Activated naive CD4-positive, alpha-beta T cell treated with anti-CD3 and anti-CD28 coated beads for 36 hours (primary cell): ENCODE measurements around the gene PSTK. TPM values are rescaled to one million over a fixed set of nuclear protein-coding genes. Genes with fewer than 3 reads are reported as not detected.

Source experiments
- CTCF ChIA-PET: fragments of 350-600 bp; sonication (Branson Sonifier 250); formaldehyde crosslinking; loops from one replicate; lab custom pipeline; 2021; ENCODE audit warnings: antibody characterized with exemption; lab: Charles Lee
- DNase-seq: peaks from one replicate; pipeline ENCODE4 v3.0.0-alpha.2; 2020
- H3K27ac Mint-ChIP-seq: one replicate; pipeline ENCODE4 v1.8.0; 2021; ENCODE audit warnings: mild to moderate bottlenecking, mixed read lengths
- H3K27me3 Mint-ChIP-seq: one replicate; pipeline ENCODE4 v1.8.0; 2021; ENCODE audit warnings: low read depth, mixed read lengths
- H3K36me3 Mint-ChIP-seq: one replicate; pipeline ENCODE4 v1.8.0; 2021; ENCODE audit warnings: low read depth, mixed read lengths
- H3K4me1 Mint-ChIP-seq: one replicate; pipeline ENCODE4 v1.8.0; 2021; ENCODE audit warnings: low read depth, mixed read lengths
- H3K4me3 Mint-ChIP-seq: one replicate; pipeline ENCODE4 v1.8.0; 2021; ENCODE audit warnings: mild to moderate bottlenecking, moderate library complexity, mixed read lengths
- H3K9me3 Mint-ChIP-seq: one replicate; pipeline ENCODE4 v1.8.0; 2021; ENCODE audit warnings: mixed read lengths
- intact Hi-C: fragments of 100-400 bp; cut with micrococcal nuclease; formaldehyde crosslinking; loops from one replicate; pipeline ENCODE4 v1.15.1; 2023
- total RNA-seq, 2 experiments: library from RNA; stranded (reverse); gene quantifications; one replicate each; pipeline ENCODE4 v1.2.3, GENCODE V29; 2021

Gene PSTK
- total RNA-seq, 2 experiments from 2014 or later = 3.9 to 4.2 TPM

DNA sequence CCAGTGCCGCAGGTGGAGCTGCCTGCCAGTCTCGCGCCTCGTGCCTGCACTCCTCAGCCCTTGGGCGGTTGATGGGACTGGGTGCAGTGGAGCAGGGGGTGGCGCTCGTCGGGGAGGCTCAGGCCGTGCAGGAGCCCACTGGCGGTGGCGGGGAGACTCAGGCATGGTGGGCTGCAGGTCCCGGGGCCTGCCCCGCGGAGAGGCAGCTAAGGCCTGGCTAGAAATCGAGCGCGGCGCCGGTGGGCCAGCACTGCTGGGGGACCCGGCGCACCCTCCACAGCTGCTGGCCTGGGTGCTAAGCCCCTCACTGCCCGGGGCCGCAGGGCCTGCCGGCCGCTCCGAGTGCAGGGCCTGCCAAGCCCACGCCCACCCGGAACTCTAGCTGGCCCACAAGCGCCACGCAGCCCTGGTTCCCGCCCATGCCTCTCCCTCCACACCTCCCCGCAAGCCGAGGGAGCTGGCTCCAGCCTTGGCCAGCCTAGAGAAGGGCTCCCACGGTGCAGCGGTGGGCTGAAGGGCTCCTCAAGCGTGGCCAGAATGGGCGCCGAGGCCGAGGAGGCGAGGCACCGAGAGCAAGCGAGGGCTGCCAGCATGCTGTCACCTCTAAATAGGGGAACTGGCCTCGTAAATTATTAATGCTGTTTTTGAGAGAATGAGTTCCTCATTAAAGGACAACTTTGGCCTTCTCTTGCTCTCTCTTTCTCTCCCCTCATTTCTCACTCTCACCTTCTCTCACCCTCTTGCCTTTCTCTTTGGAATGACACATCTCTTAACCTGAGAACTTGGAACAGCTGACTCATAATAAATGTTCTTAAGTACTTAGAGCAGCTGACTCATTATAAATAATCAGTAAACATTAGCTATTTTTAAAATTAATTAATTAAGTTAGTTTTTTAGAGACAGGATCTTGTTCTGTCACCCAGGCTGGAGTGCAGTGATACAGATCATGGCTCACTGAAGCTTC lies 33.5 kb downstream of the PSTK start:
- H3K9me3 Mint-ChIP-seq = no peaks in the 10 kb centered on the region
- H3K36me3 Mint-ChIP-seq = peaks cover 16% of the 10 kb centered on the region
- CTCF ChIA-PET = no interaction called here
- DNase-seq = no peak
- intact Hi-C loops = no loop called here
- no peaks in the 10 kb centered on the region for H3K27me3 Mint-ChIP-seq
- H3K4me1 Mint-ChIP-seq = peaks cover 9% of the 10 kb centered on the region
- no peak overlapping the region for H3K27ac Mint-ChIP-seq
- no peak overlapping the region for H3K4me3 Mint-ChIP-seq

DNA sequence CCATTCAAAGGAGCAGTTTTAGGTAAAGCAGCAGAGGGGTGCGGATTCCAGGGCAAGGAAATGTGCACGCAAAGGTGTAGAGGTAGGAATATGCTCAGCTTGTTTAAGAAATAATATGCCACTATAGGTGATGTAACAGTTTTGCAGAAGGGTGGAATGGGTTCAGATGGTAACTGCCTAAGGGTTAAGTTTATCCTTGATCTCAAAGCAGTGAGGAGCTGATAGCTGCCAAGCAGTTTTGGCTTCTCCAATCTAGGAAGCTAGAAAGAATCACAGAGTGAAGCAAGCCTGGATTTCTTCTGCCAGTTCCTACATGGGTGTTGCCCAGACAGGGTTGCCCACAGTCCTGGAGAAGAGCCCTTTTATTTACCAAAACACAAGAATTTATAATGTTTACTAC lies 34.6 kb downstream of the PSTK start:
- Mint-ChIP-seq H3K4me3 (no peak overlapping the region), H3K27me3 (no peaks in the 10 kb centered on the region), H3K4me1 (peaks cover 9% of the 10 kb centered on the region), H3K9me3 (no peaks in the 10 kb centered on the region), H3K36me3 (peaks cover 16% of the 10 kb centered on the region), H3K27ac (no peak overlapping the region)
- CTCF ChIA-PET = no interaction called here
- intact Hi-C loops = no loop called here
- no peak for DNase-seq

DNA sequence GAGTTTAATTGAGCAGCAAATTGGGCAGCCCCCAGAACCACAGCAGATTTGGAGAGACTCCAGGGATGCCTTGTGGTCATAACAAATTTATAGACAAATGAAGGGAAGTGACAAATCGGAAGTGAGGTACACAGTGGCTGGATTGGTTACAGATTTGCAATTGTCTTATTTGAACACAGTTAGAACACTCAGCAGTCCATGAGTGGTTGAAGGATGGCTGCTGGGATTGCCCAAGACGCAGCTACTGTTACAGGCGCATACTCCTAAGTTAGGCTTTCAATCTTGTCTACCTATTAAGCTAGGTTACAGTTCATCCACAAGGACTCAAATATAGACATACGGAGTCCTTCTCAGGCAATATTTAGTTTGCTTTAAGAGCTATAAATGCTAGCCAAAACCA lies 36.0 kb downstream of the PSTK start:
- Mint-ChIP-seq H3K4me1 (peaks cover 1% of the 10 kb centered on the region), H3K9me3 (no peaks in the 10 kb centered on the region), H3K36me3 (peaks cover 16% of the 10 kb centered on the region), H3K27me3 (no peaks in the 10 kb centered on the region), H3K27ac (no peak overlapping the region), H3K4me3 (no peak overlapping the region)
- intact Hi-C loops = no loop called here
- CTCF ChIA-PET = no interaction called here
- DNase-seq = no peak

DNA sequence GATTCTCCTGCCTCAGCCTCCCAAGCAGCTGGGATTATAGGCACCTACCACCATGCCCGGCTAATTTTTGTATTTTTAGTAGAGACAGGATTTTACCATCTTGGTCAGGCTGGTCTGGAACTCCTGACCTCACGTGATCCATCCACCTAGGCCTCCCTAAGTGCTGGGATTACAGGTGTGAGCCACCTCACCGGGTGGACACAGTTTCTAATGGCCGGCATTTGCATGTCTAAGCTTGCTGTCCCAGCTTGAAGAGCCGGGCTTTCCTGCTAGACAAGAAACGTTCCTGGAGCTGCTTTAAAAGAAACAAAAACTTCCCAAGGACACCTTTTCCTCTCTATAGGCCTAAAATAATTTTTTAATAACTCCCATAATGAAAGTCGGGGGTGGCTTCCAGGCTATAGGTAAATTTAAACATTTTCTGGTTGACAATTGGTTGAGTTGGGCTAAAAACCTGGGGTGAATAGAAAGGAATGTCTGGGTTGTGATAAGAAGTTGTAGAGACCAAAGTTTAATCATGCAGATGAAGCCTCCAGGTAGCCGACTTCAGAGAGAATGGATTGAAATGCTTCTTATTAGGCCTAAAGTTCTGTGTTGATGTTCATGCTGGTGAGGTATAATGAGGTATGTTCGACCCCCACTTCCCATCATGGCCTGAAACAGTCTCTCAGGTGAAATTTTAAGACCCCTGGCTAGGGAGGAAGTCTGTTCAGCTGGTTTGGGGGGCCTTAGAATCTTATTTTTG lies 37.4 kb downstream of the PSTK start:
- Mint-ChIP-seq H3K4me1 (peaks cover 1% of the 10 kb centered on the region), H3K4me3 (no peak overlapping the region), H3K27me3 (no peaks in the 10 kb centered on the region), H3K9me3 (no peaks in the 10 kb centered on the region), H3K27ac (no peak overlapping the region), H3K36me3 (peaks cover 10% of the 10 kb centered on the region)
- intact Hi-C loops = no loop called here
- CTCF ChIA-PET = no interaction called here
- no peak for DNase-seq

DNA sequence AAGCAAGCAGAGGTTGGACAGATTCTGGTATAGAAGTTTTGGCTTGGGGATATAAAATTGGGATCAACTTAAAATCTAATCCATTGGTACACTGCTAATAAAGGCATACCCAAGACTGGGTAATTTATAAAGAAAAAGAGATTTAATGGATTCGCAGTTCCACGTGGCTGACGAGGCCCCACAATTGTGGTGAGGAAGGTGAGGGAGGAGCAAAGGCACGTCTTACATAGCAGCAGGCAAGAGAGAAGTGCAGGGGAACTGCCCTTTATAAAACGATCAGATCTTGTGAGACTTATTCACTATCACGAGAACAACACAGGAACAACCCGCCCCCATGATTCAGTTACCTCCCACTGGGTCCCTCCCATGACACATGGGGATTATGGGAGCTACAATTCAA lies 38.3 kb downstream of the PSTK start:
- Mint-ChIP-seq H3K4me3 (no peak overlapping the region), H3K4me1 (peaks cover 1% of the 10 kb centered on the region), H3K27ac (no peak overlapping the region), H3K27me3 (no peaks in the 10 kb centered on the region), H3K36me3 (peaks cover 8% of the 10 kb centered on the region), H3K9me3 (no peaks in the 10 kb centered on the region)
- intact Hi-C loops = no loop called here
- DNase-seq = no peak
- CTCF ChIA-PET = no interaction called here

DNA sequence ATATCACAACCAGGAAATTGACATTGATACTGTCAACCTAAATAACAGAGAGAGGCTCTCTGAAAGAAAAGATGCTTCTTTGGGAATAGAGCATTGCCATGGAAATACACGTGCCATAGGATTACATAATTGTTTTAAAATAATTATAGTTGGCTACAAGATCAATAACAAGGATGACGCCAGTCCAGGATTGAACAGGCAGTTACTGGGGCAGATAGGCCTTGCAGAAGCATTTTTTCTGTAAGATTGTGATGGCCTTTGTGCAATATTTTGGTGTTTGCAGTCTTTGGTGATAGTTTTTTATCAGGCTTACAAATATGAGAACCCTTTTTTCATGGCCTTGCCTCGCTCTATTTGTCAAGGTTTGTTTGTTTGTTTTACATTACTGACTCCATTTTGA lies 39.1 kb downstream of the PSTK start:
- Mint-ChIP-seq H3K4me3 (no peak overlapping the region), H3K36me3 (peaks cover 6% of the 10 kb centered on the region), H3K9me3 (no peaks in the 10 kb centered on the region), H3K27me3 (no peaks in the 10 kb centered on the region), H3K4me1 (peaks cover 1% of the 10 kb centered on the region), H3K27ac (no peak overlapping the region)
- CTCF ChIA-PET = interaction anchor here (0.6 kb wide), 1 partner anchor 71 kb away, joined by 5 read pairs; no protein-coding TSS in a partner anchor
- intact Hi-C loops = no loop called here
- no peak for DNase-seq

DNA sequence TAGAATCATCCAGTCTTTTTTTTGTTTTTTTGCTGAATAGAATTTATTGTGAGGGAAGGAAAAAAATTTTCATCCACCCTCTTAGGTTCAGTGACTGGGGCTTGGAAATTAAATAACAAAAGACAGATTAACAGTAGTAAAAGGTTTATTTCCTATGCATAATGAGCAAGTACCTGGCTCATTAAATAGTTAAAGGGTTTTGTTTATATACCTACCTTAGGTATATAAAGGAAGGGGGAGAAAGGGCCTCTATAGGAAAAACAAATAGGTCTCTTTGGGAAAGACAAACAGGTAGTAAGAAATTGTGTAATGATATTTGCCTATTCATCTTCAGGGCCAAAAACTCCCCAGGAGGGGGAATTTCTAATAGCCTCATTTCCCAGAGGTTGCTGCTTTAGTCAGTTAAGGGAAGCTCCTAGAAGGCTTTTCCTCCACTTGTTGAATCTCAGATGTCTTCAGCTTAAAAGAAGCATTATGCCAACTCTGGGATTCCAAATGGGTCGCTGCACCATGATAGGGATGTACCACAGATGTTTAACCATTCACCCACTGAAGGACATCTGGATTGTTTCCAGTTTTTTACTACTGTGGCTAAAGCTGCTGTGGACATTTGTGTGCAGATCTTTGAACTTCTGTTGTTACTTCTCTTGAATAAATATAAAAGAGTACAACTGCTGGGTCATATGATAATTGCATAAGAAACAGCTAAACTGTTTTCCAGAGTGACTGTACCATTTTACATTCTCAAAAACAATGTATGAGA lies 39.9 kb downstream of the PSTK start:
- H3K27ac Mint-ChIP-seq = no peak overlapping the region
- DNase-seq = no peak
- no peaks in the 10 kb centered on the region for H3K27me3 Mint-ChIP-seq
- CTCF ChIA-PET = interaction anchor here (0.6 to 2.9 kb wide), 2 partner anchors 10 to 70 kb away, joined by 5 to 11 read pairs; no protein-coding TSS in a partner anchor
- intact Hi-C loops = no loop called here
- H3K4me3 Mint-ChIP-seq = no peak overlapping the region
- peaks cover 1% of the 10 kb centered on the region for H3K4me1 Mint-ChIP-seq
- no peaks in the 10 kb centered on the region for H3K9me3 Mint-ChIP-seq
- peaks cover 5% of the 10 kb centered on the region for H3K36me3 Mint-ChIP-seq

DNA sequence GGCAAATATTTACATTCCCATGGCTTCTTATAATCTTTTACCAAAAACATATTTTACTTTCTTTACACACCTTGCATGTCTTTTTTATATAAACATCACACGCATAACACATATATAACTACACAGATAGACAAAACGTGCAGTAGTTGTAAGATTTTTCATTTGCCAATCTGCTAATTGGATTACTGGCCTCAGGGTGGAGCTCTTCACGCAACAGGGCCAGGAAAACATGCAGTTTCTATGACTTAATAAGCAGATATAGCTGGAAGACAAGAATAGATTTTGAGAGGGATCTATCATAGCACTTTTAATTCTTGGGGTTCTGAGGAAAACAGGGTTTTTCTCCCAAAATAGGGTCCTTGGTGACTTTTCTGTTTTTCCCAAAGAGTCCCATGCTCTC lies 41.3 kb downstream of the PSTK start:
- CTCF ChIA-PET = interaction anchor here (0.7 to 2.9 kb wide), 7 partner anchors 9 to 64 kb away, joined by 3 to 11 read pairs (median 3); no protein-coding TSS in a partner anchor
- peaks cover 1% of the 10 kb centered on the region for H3K4me1 Mint-ChIP-seq
- H3K27me3 Mint-ChIP-seq = no peaks in the 10 kb centered on the region
- no peak for DNase-seq
- H3K4me3 Mint-ChIP-seq = no peak overlapping the region
- H3K9me3 Mint-ChIP-seq = no peaks in the 10 kb centered on the region
- H3K27ac Mint-ChIP-seq = no peak overlapping the region
- peaks cover 1% of the 10 kb centered on the region for H3K36me3 Mint-ChIP-seq
- intact Hi-C loops = no loop called here

DNA sequence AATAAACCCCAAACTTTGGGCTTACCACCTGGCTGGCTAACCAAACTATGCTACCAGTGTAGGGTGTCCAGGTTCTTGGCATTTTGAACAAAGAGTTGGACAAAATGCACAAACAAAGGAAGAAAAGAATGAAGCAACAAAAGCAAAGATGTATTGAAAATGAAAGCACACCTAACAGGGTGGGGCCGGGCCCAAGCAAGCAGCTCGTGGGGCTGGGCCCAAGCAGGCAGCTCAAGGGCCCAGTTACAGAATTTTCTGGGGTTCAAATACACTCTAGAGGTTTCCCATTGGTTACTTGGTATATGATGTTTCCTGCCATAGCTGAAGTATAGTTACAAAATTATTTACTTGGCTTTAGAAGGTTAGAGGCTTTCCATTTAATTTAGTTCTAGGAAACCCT lies 44.3 kb downstream of the PSTK start:
- no peaks in the 10 kb centered on the region for H3K4me1 Mint-ChIP-seq
- CTCF ChIA-PET = interaction anchor here (0.8 to 1.2 kb wide), 2 partner anchors 14 to 18 kb away, joined by 3 read pairs; no protein-coding TSS in a partner anchor
- DNase-seq = no peak
- H3K4me3 Mint-ChIP-seq = no peak overlapping the region
- intact Hi-C loops = no loop called here
- H3K36me3 Mint-ChIP-seq = no peaks in the 10 kb centered on the region
- H3K27me3 Mint-ChIP-seq = no peaks in the 10 kb centered on the region
- no peak overlapping the region for H3K27ac Mint-ChIP-seq
- no peaks in the 10 kb centered on the region for H3K9me3 Mint-ChIP-seq

DNA sequence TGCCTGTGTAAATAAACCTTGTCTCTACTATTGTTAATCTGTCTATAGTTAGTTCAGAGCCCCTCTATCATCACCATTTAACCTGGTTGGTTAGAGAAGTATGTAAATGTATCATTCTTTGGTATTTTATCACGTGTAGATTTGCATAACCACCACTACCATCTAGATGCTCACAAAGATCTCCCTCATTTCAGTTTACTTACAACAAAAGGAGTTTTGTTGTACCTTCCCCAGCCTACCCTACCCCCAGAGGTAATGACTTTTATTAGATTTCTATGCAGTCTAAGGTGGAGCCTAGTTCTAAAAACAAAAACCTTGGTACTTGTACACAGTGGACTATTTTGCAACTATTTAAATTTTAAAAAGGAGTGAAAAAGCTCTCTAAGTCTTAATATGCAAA lies 46.1 kb downstream of the PSTK start:
- DNase-seq = no peak
- Mint-ChIP-seq H3K27ac (no peak overlapping the region), H3K4me1 (no peaks in the 10 kb centered on the region), H3K4me3 (no peak overlapping the region), H3K9me3 (no peaks in the 10 kb centered on the region), H3K27me3 (no peaks in the 10 kb centered on the region), H3K36me3 (no peaks in the 10 kb centered on the region)
- CTCF ChIA-PET = interaction anchor here (0.7 kb wide), 1 partner anchor 66 kb away, joined by 4 read pairs; no protein-coding TSS in a partner anchor
- intact Hi-C loops = no loop called here

DNA sequence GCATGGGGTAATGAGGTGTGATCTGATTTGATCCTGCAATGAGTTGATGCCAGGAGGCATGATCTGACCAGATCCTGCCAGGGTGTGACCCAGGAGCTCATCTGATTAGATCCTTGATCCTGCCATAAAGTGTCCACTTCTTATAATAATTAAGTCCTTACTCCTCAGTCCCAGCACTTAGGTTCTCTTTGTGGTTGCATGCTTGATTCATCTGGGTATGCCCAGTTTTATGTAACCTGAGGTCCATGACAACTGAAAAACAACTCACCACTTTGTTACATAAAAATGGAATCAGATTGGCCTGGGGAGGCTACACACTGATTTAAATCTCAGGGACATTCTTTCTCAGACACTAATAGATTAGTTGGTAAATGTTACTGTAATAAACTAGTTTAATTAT lies 47.7 kb downstream of the PSTK start:
- no peak overlapping the region for H3K27ac Mint-ChIP-seq
- no peak overlapping the region for H3K4me3 Mint-ChIP-seq
- intact Hi-C loops = no loop called here
- no peak for DNase-seq
- H3K27me3 Mint-ChIP-seq = no peaks in the 10 kb centered on the region
- no peaks in the 10 kb centered on the region for H3K4me1 Mint-ChIP-seq
- CTCF ChIA-PET = no interaction called here
- H3K9me3 Mint-ChIP-seq = no peaks in the 10 kb centered on the region
- H3K36me3 Mint-ChIP-seq = no peaks in the 10 kb centered on the region

DNA sequence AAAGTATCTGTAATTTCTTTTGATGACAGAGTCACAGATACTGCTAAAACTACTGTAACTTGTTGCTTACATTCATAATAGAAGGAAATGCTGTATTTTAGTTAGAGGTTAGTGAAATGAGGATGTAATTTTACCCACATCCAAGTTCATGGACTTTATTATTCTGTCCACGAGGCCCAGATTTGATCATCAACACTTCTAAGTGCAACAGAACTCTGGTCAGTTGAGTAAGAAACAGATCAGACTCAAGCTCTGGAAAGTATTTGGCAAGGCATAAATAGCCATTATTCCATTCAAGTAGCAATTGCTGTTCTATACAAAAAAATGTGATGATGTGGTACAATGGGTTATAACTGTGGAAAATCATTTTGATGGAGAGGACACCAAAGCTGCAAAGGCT lies 50.9 kb downstream of the PSTK start:
- no peak overlapping the region for H3K27ac Mint-ChIP-seq
- intact Hi-C loops = no loop called here
- peaks cover 4% of the 10 kb centered on the region for H3K36me3 Mint-ChIP-seq
- H3K9me3 Mint-ChIP-seq = no peaks in the 10 kb centered on the region
- CTCF ChIA-PET = no interaction called here
- DNase-seq = no peak
- no peaks in the 10 kb centered on the region for H3K27me3 Mint-ChIP-seq
- no peak overlapping the region for H3K4me3 Mint-ChIP-seq
- no peaks in the 10 kb centered on the region for H3K4me1 Mint-ChIP-seq
